ENCODE results near the gene ANKLE2. TPM values are rescaled to one million over a fixed set of nuclear protein-coding genes. Genes with fewer than 3 reads are reported as not detected.

ANKLE2 gene
- total RNA-seq, 4 donors from 2014 or later, result 33.1 to 61.5 (median 49.9) TPM

DNA sequence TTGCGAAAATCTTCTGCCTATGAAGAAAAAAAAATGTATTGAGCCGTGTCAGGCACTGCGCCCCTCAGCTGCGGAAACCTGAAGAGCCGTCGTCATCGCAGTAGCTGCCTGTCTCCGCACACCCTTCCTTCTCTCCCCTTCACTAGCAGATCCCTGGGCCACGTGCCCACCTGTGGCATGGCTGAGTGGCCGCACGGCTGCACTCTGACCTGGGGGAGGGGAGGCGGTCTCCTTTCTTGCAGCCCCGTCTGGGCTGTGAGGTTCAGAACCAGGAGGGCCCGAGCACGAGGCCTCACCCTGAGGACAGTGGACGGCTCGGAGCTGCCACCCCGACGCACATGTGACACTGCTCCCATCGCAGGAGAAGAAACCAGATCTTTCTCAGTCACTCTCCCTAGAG is 26.1 kb downstream of the ANKLE2 start:
- WGBS, 2 donors (ENCODE audit: low coverage in 1 of 2), result 84 to 92% methylated on average over 4 to 7 of the region's 20 CpGs
- Histone ChIP-seq H3K4me3 (no peak overlapping the region), H3K9me3 (no peaks in the 10 kb centered on the region), H3K27me3 (no peaks in the 10 kb centered on the region), H3K36me3 (peaks cover 0 to 100% of the 10 kb centered on the region in 2 donors), H3K4me1 (no peaks in the 10 kb centered on the region), H3K27ac (no peak overlapping the region)
- no peak for ATAC-seq
- TF ChIP-seq, protein P1, sequence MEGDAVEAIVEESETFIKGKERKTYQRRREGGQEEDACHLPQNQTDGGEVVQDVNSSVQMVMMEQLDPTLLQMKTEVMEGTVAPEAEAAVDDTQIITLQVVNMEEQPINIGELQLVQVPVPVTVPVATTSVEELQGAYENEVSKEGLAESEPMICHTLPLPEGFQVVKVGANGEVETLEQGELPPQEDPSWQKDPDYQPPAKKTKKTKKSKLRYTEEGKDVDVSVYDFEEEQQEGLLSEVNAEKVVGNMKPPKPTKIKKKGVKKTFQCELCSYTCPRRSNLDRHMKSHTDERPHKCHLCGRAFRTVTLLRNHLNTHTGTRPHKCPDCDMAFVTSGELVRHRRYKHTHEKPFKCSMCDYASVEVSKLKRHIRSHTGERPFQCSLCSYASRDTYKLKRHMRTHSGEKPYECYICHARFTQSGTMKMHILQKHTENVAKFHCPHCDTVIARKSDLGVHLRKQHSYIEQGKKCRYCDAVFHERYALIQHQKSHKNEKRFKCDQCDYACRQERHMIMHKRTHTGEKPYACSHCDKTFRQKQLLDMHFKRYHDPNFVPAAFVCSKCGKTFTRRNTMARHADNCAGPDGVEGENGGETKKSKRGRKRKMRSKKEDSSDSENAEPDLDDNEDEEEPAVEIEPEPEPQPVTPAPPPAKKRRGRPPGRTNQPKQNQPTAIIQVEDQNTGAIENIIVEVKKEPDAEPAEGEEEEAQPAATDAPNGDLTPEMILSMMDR (IDR thresholded peaks at IDR 0.05), result no peak
- TF ChIP-seq POLR2AphosphoS5 (IDR thresholded peaks at IDR 0.05) (no peak), POLR2A (IDR thresholded peaks at IDR 0.05) (no peak), EP300 (IDR thresholded peaks at IDR 0.05) (no peak)

DNA sequence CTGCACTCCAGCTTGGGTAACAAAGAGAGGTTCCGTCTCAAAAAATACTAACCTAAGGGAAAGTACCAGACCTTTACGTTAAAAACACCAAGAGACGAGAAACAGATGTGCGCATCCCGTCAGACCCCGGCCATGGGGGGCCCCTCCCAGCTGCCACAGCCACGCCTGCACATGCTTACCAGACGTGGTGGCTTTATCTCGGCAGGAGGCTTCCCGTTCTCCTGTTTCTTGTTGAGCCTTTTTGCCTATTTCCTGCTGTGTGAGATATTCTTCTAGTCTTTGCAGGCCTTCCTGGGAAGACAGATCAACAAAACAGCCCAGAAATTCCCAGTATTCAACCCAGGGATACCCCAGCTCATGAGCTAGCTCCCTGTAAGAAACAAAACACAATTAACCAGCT is 27.4 kb downstream of the ANKLE2 start:
- Histone ChIP-seq H3K4me3 (no peak overlapping the region), H3K27ac (no peak overlapping the region), H3K4me1 (no peaks in the 10 kb centered on the region), H3K36me3 (peaks cover 0 to 98% of the 10 kb centered on the region in 2 donors), H3K27me3 (no peaks in the 10 kb centered on the region), H3K9me3 (no peaks in the 10 kb centered on the region)
- 70 to 78% methylated on average over 8 to 10 of the region's 10 CpGs for WGBS, 2 donors (ENCODE audit: low coverage in 1 of 2)
- ATAC-seq, result no peak
- TF ChIP-seq POLR2AphosphoS5 (IDR thresholded peaks at IDR 0.05) (no peak), POLR2A (IDR thresholded peaks at IDR 0.05) (no peak), EP300 (IDR thresholded peaks at IDR 0.05) (no peak)
- TF ChIP-seq, protein P1 (IDR thresholded peaks at IDR 0.05), result no peak

DNA sequence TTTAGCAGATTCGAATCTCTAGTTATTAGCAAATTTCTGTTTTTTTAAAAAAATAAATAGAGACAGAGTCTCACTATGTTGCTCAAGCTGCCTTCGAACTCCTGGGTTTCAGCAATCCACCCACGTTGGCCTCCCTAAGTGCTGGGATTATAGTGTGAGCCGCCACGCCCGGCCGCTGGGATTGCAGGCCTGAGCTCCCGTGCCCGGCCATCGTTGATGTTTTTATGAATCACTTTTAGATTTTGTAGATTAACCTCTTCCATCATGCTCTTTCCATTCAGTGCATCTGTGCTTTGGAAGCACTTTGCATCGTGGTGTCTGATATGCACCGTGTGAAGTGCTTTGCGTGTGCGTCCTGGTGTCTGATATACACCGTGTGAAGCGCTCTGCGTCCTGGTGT is 30.1 kb downstream of the ANKLE2 start:
- H3K27ac ChIP-seq, result no peak overlapping the region
- no peaks in the 10 kb centered on the region for H3K4me1 ChIP-seq
- TF ChIP-seq EP300 (IDR thresholded peaks at IDR 0.05), result no peak
- no peak for TF ChIP-seq POLR2AphosphoS5 (IDR thresholded peaks at IDR 0.05)
- TF ChIP-seq, protein P1 (IDR thresholded peaks at IDR 0.05), result no peak
- no peak for TF ChIP-seq POLR2A (IDR thresholded peaks at IDR 0.05)
- 89 to 92% methylated on average over 11 to 17 of the region's 17 CpGs for WGBS, 2 donors (ENCODE audit: low coverage in 1 of 2)
- no peaks in the 10 kb centered on the region for H3K9me3 ChIP-seq
- H3K36me3 ChIP-seq, result peaks cover 0 to 98% of the 10 kb centered on the region in 2 donors
- no peak overlapping the region for H3K4me3 ChIP-seq
- no peaks in the 10 kb centered on the region for H3K27me3 ChIP-seq
- ATAC-seq, result no peak

DNA sequence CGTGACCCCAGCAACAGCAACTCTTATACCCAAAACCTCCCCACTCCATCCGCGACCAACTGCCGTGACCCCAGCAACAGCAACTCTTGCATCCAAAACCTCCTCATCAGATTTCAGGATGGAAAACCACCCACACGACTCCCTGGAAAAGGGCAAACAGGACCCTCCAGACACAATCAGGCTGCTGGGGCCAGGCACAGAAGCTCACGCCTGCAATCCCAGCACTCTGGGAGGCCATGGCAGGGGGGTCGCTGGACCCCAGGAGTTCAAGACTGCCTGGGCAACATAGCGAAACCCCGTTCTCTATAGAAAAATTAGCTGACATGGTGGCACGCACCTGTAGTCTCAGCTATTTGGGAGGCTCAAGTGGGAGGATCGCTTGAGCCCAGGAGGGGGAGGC is 31.3 kb downstream of the ANKLE2 start:
- no peaks in the 10 kb centered on the region for H3K4me1 ChIP-seq
- no peaks in the 10 kb centered on the region for H3K9me3 ChIP-seq
- H3K36me3 ChIP-seq, result peaks cover 0 to 98% of the 10 kb centered on the region in 2 donors
- 91% methylated on average over 4 of the region's 11 CpGs; no CpG with 5 or more reads in 1 of the 2 donors for WGBS, 2 donors (ENCODE audit: low coverage in 1 of 2)
- no peak overlapping the region for H3K4me3 ChIP-seq
- H3K27ac ChIP-seq, result no peak overlapping the region
- TF ChIP-seq POLR2AphosphoS5 (IDR thresholded peaks at IDR 0.05), result no peak
- TF ChIP-seq, protein P1 (IDR thresholded peaks at IDR 0.05), result no peak
- TF ChIP-seq POLR2A (IDR thresholded peaks at IDR 0.05), result no peak
- no peaks in the 10 kb centered on the region for H3K27me3 ChIP-seq
- ATAC-seq, result no peak

DNA sequence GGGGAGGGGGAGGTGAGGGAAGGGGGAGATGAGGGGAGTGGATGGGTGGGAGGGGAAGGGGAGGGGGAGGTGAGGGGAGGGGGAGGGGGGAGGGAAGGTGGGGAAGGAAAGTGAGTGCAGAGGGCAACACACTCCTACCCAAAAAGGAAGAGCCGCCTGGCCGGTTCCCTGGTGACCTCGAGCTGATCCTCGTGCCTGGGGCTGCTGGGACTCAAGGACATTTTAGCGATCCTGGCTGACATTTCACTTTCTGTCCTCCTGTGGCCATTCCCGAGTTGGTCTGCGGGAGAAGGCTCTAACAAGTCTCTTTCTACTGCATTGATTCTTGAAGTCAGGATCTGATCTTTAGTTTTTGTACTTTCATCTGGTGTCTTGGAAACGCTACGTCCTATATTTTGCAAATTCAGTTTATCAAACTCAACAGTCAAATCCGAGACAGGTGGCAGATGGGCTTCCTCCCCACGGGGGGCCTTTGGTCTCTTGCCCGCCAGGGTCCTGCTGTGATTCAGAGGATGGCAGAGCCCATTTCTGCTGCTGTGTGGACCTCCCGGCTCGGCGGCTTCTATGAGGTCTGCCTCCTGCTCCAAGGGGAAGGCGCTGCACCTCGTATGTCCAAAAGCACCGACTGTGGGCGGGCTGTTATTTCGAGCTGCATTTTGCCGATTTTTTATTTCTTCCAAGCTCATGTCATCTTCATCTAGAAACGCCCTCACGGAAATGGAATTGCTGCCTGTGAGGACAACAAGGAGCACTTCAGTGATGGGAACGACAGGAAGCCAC is 31.9 kb downstream of the ANKLE2 start:
- Histone ChIP-seq H3K4me1 (no peaks in the 10 kb centered on the region), H3K9me3 (no peaks in the 10 kb centered on the region), H3K4me3 (no peak overlapping the region), H3K27me3 (no peaks in the 10 kb centered on the region), H3K36me3 (peaks cover 0 to 98% of the 10 kb centered on the region in 2 donors), H3K27ac (no peak overlapping the region)
- ATAC-seq, result no peak
- WGBS, 2 donors (ENCODE audit: low coverage in 1 of 2), result 88 to 92% methylated on average over 11 to 23 of the region's 24 CpGs
- no peak for TF ChIP-seq POLR2A (IDR thresholded peaks at IDR 0.05)
- TF ChIP-seq EP300 (IDR thresholded peaks at IDR 0.05), result no peak
- TF ChIP-seq, protein P1 (IDR thresholded peaks at IDR 0.05), result no peak
- TF ChIP-seq POLR2AphosphoS5 (IDR thresholded peaks at IDR 0.05), result no peak
